Renal cortex interstitium (tissue), 15 donors: Measurements from ENCODE around the gene DYNC2H1. TPM values are rescaled to one million over a fixed set of nuclear protein-coding genes. Genes with fewer than 3 reads are reported as not detected.
A peak's percentile ranks its signal among the peaks of the same experiment; 100 is the strongest.

Source experiments
- DNase-seq, 11 donors: peaks; one replicate each; pipeline ENCODE4 v3.0.0-alpha.2; 2013; ENCODE audit warnings: low read depth in 9 of 11, low spot score in 4 of 11; ENCODE audit errors: extremely low read depth in 1 of 11
- long read RNA-seq, 16 experiments: transcript quantifications; one replicate each; lab custom pipeline, GENCODE V29; 2026
- polyA plus RNA-seq, 3 donors: library from polyadenylated mRNA; unstranded; fragments of 120-200 nt; gene quantifications; one replicate each; pipeline ENCODE4 v1.2.1, GENCODE V29; 2013; ENCODE audit not compliant: insufficient read length in 3 of 3

DYNC2H1 gene
- 10 to 100 TPM; 40.7 to 47.3 (median 44.1) TPM for polyA plus RNA-seq
- long read RNA-seq, donor 1, result 0 reads
- long read RNA-seq, donor 2, partial matches to known transcripts, result 0 of 1 reads
- long read RNA-seq, donor 2, other reads (novel, unspliced or antisense), result 0 of 1 reads
- long read RNA-seq, donor 3, partial matches to known transcripts, result 0 of 1 reads
- long read RNA-seq, donor 3, other reads (novel, unspliced or antisense), result 0 of 1 reads
- long read RNA-seq, donor 4, partial matches to known transcripts, result 0 of 1 reads
- long read RNA-seq, donor 4, other reads (novel, unspliced or antisense), result 0 of 1 reads
- long read RNA-seq, donor 5, result 0 reads
- long read RNA-seq, donor 6, partial matches to known transcripts, result 0 of 3 reads
- long read RNA-seq, donor 6, other reads (novel, unspliced or antisense), result 0 of 3 reads
- long read RNA-seq, donor 7, result 0 reads
- long read RNA-seq, donor 8, partial matches to known transcripts, result 6 of 9 reads
- long read RNA-seq, donor 8, other reads (novel, unspliced or antisense), result 0 of 9 reads
- long read RNA-seq, donor 9, result 0 reads
- long read RNA-seq, donor 10, result 0 reads
- long read RNA-seq, donor 11, result 0 reads
- long read RNA-seq, donor 12, partial matches to known transcripts, result 0 of 1 reads
- long read RNA-seq, donor 12, other reads (novel, unspliced or antisense), result 0 of 1 reads
- long read RNA-seq, donor 13, result 0 reads
- long read RNA-seq, donor 14, partial matches to known transcripts, result 0 of 1 reads
- long read RNA-seq, donor 14, other reads (novel, unspliced or antisense), result 0 of 1 reads
- long read RNA-seq, donor 15, result 0 reads
- long read RNA-seq, donor 16, partial matches to known transcripts, result 0 of 1 reads
- long read RNA-seq, donor 16, other reads (novel, unspliced or antisense), result 0 of 1 reads

GRCh38 chr11:103108933-103109817 is at the start of gene DYNC2H1:
TSS of gene DYNC2H1 (plus strand) at chr11:103109426. CDS start at chr11:103109575, 149 bp downstream.
- peak; percentile 75 to 90 (median 84) for DNase-seq

GRCh38 chr11:103061656-103062055 is 47.6 kb upstream of the DYNC2H1 start:
- DNase-seq, result no peak

GRCh38 chr11:103067118-103067517 is 42.1 kb upstream of the DYNC2H1 start:
- DNase-seq, result no peak

- no peak for DNase-seq
Measured at GRCh38 chr11:103069367-103069766, 39.9 kb upstream of the DYNC2H1 start.

- DNase-seq, result no peak
Measured at GRCh38 chr11:103070142-103070541, 39.1 kb upstream of the DYNC2H1 start.

GRCh38 chr11:103071008-103071407 is 38.2 kb upstream of the DYNC2H1 start:
- DNase-seq, result no peak

GRCh38 chr11:103076361-103076760 is 32.9 kb upstream of the DYNC2H1 start:
- DNase-seq, result no peak

GRCh38 chr11:103077554-103077953 is 31.7 kb upstream of the DYNC2H1 start:
- DNase-seq, result no peak

GRCh38 chr11:103078710-103079109 is 30.5 kb upstream of the DYNC2H1 start:
- no peak for DNase-seq

GRCh38 chr11:103079833-103080232 is 29.4 kb upstream of the DYNC2H1 start:
- no peak for DNase-seq

- DNase-seq, result no peak
Measured at GRCh38 chr11:103085758-103086365, 23.4 kb upstream of the DYNC2H1 start.

GRCh38 chr11:103086461-103086860 is 22.8 kb upstream of the DYNC2H1 start:
- DNase-seq, result no peak

GRCh38 chr11:103091064-103091800 is 18.0 kb upstream of the DYNC2H1 start:
- DNase-seq, result peak in 3 of 11 donors; percentile 13 to 20 (median 13)

- DNase-seq, result peak; percentile 85 to 95 (median 91)
Measured at GRCh38 chr11:103091801-103092524, 17.3 kb upstream of the DYNC2H1 start, which contains the start of gene DCUN1D5. TSS of gene DCUN1D5 (minus strand) at chr11:103092160. CDS start at chr11:103091872, 288 bp downstream.

GRCh38 chr11:103097279-103097678 is 11.9 kb upstream of the DYNC2H1 start:
- DNase-seq, result no peak

- peak in 1 of 11 donors; percentile 6 for DNase-seq
Measured at GRCh38 chr11:103109818-103110388, 677 bp downstream of the DYNC2H1 start.

GRCh38 chr11:103110391-103110790 is 1.2 kb downstream of the DYNC2H1 start:
- DNase-seq, result no peak
